HEK293 (cell line): ENCODE measurements around the gene SELENOO.

Experiments used
- TF ChIP-seq, protein P1 (sequence below): fragments of 450-650 bp; formaldehyde crosslinking; IDR thresholded peaks from 2 replicates; pipeline ENCODE4 v1.5.1; 2016; ENCODE audit warnings: missing biosample characterization, missing genetic modification characterization
- TF ChIP-seq, protein P2 (sequence below): fragments of 450-650 bp; formaldehyde crosslinking; IDR thresholded peaks from 2 replicates; pipeline ENCODE4 v1.5.1; 2016; ENCODE audit warnings: missing biosample characterization, missing genetic modification characterization

DNA sequence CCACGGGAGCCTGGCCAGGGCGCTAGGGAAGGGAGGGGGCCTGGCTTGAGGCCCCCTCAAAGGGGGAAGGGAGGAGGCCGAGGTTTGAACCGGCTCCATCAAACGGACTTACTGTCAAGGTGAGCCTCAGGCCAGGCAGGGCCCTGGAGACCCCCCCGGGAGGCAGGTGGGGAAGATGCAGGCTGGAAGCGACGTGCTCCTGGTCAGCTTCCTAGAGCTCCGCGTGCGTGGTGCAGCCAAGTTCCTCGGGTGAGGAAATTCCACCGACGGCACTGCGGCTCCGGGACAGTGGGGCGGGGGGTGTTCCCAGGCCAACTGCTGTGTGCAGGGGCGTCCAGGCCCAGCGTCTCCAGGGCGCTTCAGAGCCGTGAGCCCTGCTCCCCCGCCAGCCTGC, 22.3 kb upstream of the SELENOO start:
- TF ChIP-seq, protein P1, sequence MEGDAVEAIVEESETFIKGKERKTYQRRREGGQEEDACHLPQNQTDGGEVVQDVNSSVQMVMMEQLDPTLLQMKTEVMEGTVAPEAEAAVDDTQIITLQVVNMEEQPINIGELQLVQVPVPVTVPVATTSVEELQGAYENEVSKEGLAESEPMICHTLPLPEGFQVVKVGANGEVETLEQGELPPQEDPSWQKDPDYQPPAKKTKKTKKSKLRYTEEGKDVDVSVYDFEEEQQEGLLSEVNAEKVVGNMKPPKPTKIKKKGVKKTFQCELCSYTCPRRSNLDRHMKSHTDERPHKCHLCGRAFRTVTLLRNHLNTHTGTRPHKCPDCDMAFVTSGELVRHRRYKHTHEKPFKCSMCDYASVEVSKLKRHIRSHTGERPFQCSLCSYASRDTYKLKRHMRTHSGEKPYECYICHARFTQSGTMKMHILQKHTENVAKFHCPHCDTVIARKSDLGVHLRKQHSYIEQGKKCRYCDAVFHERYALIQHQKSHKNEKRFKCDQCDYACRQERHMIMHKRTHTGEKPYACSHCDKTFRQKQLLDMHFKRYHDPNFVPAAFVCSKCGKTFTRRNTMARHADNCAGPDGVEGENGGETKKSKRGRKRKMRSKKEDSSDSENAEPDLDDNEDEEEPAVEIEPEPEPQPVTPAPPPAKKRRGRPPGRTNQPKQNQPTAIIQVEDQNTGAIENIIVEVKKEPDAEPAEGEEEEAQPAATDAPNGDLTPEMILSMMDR (tag by site-specific recombination), result no peak
- TF ChIP-seq, protein P2, sequence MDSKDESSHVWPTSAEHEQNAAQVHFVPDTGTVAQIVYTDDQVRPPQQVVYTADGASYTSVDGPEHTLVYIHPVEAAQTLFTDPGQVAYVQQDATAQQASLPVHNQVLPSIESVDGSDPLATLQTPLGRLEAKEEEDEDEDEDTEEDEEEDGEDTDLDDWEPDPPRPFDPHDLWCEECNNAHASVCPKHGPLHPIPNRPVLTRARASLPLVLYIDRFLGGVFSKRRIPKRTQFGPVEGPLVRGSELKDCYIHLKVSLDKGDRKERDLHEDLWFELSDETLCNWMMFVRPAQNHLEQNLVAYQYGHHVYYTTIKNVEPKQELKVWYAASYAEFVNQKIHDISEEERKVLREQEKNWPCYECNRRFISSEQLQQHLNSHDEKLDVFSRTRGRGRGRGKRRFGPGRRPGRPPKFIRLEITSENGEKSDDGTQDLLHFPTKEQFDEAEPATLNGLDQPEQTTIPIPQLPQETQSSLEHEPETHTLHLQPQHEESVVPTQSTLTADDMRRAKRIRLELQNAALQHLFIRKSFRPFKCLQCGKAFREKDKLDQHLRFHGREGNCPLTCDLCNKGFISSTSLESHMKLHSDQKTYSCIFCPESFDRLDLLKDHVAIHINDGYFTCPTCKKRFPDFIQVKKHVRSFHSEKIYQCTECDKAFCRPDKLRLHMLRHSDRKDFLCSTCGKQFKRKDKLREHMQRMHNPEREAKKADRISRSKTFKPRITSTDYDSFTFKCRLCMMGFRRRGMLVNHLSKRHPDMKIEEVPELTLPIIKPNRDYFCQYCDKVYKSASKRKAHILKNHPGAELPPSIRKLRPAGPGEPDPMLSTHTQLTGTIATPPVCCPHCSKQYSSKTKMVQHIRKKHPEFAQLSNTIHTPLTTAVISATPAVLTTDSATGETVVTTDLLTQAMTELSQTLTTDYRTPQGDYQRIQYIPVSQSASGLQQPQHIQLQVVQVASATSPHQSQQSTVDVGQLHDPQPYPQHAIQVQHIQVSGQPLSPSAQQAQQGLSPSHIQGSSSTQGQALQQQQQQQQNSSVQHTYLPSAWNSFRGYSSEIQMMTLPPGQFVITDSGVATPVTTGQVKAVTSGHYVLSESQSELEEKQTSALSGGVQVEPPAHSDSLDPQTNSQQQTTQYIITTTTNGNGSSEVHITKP (tag by site-specific recombination), result no peak
